ENCODE results near the gene GTF2H1.
"Not testable (repeated sequence)": the region's sequence is repeated elsewhere in the genome, so short reads cannot be mapped to it uniquely, and the experiment has no call there.

The GTF2H1 gene

DNA sequence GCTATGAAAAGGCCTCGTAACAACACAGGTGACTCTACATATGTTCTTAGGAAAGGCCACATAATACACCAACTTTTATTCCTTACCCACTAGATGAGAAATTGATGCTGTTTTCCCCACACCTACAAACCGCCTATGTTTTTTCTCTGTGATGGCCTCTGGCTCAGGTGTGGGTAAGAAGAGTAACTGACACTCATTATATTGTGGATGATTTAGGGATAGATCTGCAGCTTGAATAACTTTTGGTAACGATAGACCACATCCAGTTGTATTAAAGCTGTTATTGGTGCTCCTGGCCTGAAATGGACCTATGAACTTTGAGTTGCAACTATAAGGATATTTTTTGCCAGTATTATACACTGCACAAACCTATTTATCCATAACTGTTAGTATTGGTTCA, 75.6 kb downstream of the GTF2H1 start:
- no peak overlapping the region for H3K27ac ChIP-seq
- TF ChIP-seq, protein P1, sequence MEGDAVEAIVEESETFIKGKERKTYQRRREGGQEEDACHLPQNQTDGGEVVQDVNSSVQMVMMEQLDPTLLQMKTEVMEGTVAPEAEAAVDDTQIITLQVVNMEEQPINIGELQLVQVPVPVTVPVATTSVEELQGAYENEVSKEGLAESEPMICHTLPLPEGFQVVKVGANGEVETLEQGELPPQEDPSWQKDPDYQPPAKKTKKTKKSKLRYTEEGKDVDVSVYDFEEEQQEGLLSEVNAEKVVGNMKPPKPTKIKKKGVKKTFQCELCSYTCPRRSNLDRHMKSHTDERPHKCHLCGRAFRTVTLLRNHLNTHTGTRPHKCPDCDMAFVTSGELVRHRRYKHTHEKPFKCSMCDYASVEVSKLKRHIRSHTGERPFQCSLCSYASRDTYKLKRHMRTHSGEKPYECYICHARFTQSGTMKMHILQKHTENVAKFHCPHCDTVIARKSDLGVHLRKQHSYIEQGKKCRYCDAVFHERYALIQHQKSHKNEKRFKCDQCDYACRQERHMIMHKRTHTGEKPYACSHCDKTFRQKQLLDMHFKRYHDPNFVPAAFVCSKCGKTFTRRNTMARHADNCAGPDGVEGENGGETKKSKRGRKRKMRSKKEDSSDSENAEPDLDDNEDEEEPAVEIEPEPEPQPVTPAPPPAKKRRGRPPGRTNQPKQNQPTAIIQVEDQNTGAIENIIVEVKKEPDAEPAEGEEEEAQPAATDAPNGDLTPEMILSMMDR (IDR thresholded peaks at IDR 0.05), result no peak
- no peak for TF ChIP-seq ZFX (IDR thresholded peaks at IDR 0.05; ENCODE audit: borderline replicate concordance)

DNA sequence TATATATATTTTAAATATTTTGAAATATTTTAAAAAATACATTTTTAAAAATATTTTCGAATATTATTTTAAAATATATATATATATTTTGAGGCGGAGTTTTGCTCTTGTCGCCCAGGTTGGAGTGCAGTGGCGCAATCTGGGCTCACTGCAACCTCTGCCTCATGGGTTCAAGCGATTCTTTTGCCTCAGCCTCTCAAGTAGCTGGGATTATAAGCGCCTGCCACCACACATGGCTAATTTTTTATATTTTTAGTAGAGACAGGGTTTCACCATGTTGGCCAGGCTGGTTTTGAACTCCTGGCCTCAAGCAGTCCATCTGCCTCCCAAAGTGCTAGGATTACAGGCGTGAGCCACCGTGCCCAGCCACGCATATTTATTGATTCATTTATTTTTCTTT, 78.7 kb downstream of the GTF2H1 start:
- not testable (repeated sequence) for H3K27ac ChIP-seq

DNA sequence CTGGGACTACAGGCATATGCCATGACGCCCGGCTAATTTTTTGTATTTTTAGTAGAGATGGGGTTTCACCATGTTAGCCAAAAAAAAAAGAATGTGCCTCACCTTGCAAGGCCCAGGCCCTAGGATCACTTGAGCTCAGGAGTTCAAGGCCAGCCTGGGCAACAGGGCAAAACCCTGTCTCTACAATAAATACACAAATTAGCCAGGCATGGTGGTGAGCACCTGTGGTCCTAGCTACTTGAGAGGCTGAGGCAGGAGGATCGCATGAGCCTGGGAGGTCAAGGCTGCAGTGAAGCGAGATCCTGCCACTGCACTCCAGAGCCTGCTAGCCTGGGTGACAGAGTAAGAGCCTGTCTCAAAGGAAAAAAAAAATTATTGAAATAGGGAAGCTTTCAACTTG, 81.7 kb downstream of the GTF2H1 start:
- TF ChIP-seq ZFX (IDR thresholded peaks at IDR 0.05; ENCODE audit: borderline replicate concordance), result no peak
- TF ChIP-seq, protein P1 (IDR thresholded peaks at IDR 0.05), result no peak

DNA sequence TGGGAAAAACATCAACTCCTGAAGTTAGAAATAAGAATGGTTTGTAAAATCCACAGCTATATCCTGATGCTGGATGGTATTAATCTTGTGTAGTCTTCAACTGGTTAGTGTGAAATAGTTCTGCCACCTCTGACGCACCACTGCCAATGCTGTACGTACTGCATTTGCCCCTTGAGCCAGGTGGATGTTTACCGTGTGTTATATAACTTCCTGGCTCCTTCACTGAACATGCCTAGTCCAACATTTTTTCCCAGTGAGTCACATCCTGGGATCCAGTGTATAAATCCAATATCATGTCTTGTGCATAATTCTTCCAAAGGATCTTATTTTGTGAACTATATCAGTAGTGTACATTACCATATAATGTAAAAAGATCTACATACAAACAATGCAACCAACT, 85.0 kb downstream of the GTF2H1 start:
- peak overlapping the region; percentile 27 for H3K27ac ChIP-seq

More for the DNA sequence above, 81.7 kb downstream of the GTF2H1 start:
- no peak overlapping the region for H3K27ac ChIP-seq

DNA sequence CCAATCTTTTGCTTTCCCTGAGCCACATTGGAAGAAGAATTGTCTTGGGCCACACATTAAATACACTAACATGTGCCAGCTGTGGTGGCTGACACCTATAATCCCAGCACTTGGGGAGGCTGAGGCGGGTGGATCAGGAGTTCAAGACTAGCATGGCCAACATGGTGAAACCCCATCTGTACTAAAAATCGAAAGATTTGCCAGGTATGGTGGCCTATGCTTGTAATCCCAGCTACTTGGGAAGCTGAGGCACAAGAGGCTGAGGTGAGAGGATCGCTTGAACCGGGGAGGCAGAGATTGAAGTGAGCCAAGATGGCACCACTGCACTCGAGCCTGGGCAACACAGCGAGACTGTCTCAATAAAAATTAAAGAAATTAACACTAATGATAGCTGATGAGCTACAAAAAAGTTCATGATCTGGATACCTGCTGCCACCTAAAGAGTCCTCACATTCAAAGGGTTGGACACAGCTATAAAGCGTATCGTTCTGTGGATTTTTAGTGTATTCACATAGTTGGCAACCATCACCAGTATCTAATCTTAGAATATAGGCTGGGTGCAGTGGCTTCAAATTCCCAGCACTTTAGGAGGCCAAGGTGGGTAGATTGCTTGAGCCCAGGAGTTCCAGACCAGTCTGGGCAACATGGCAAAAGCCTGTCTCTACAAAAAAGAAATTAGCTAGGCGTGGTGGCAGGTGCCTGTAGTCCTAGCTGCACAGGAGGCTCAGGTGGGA, 86.4 kb downstream of the GTF2H1 start:
- TF ChIP-seq ZFX (IDR thresholded peaks at IDR 0.05; ENCODE audit: borderline replicate concordance), result no peak
- TF ChIP-seq, protein P1 (IDR thresholded peaks at IDR 0.05), result no peak

DNA sequence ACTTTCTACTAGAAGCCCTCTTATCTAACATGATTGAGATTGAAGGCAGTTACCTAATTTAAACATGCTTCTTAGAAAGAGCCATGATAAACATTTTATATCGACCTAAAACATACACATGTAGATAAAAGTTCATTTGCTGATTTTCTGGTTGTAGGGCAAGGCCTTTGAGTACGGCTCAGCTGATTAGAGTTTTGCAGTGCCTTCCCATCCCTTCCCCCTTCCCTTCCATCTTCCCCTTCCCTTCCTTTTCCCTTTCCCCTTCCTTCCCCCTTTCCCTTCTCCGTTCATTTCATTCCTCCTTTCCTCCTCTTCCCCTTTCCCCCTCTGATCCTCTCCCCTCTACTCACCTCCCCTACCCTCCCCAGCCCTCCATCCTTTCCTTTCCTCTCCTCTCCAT, 94.1 kb downstream of the GTF2H1 start:
- H3K27ac ChIP-seq, result no peak overlapping the region
- TF ChIP-seq ZFX (IDR thresholded peaks at IDR 0.05; ENCODE audit: borderline replicate concordance), result no peak
- TF ChIP-seq, protein P1 (IDR thresholded peaks at IDR 0.05), result no peak

More for the DNA sequence above, 86.4 kb downstream of the GTF2H1 start:
- peak overlapping the region; percentile 27 for H3K27ac ChIP-seq

Data from 22Rv1 (cell line).